H9 (cell line): Measurements from ENCODE around the gene ANKRD13A. TPM values are rescaled to one million over a fixed set of nuclear protein-coding genes. Genes with fewer than 3 reads are reported as not detected.

Experiments used
- DNase-seq: peaks from one replicate; pipeline ENCODE4 v3.0.0-alpha.2; 2017
- H2AFZ ChIP-seq: one replicate; pipeline ENCODE4 v1.6.1; 2013; ENCODE audit warnings: mild to moderate bottlenecking, low read length, control low read depth, moderate library complexity
- H2AK5ac ChIP-seq: 2 replicates; pipeline ENCODE4 v1.6.1; 2013; ENCODE audit warnings: low read length, control low read depth, mixed read lengths; ENCODE audit not compliant: insufficient read length
- H2BK120ac ChIP-seq: one replicate; pipeline ENCODE4 v1.6.1; 2013; ENCODE audit warnings: low read depth, mild to moderate bottlenecking, low read length, control low read depth, inconsistent platforms; ENCODE audit not compliant: poor library complexity, severe bottlenecking
- H2BK12ac ChIP-seq: 2 replicates; pipeline ENCODE4 v1.6.1; 2013; ENCODE audit warnings: low read length, control low read depth, mixed read lengths, low read depth; ENCODE audit not compliant: insufficient read length
- H2BK15ac ChIP-seq: 2 replicates; pipeline ENCODE4 v1.6.1; 2013; ENCODE audit warnings: low read depth, low read length, control low read depth
- H2BK20ac ChIP-seq: one replicate; pipeline ENCODE4 v1.6.1; 2013; ENCODE audit warnings: low read depth, mild to moderate bottlenecking, low read length, control low read depth, inconsistent platforms; ENCODE audit not compliant: poor library complexity, severe bottlenecking
- H2BK5ac ChIP-seq: 2 replicates; pipeline ENCODE4 v1.6.1; 2013; ENCODE audit warnings: low read length, control low read depth, mixed read lengths; ENCODE audit not compliant: insufficient read length
- H3K14ac ChIP-seq: 2 replicates; pipeline ENCODE4 v1.6.1; 2013; ENCODE audit warnings: low read length, control low read depth; ENCODE audit not compliant: insufficient read depth
- H3K18ac ChIP-seq: 2 replicates; pipeline ENCODE4 v1.6.1; 2013; ENCODE audit warnings: low read depth, mild to moderate bottlenecking, mixed read lengths, low read length, control low read depth; ENCODE audit not compliant: insufficient read length
- H3K23ac ChIP-seq: 2 replicates; pipeline ENCODE4 v1.6.1; 2013; ENCODE audit warnings: low read length, control low read depth, mixed read lengths, low read depth; ENCODE audit not compliant: insufficient read length
- H3K23me2 ChIP-seq: 2 replicates; pipeline ENCODE4 v1.6.1; 2013; ENCODE audit warnings: low read depth, mild to moderate bottlenecking, mixed read lengths, low read length, control low read depth; ENCODE audit not compliant: insufficient read length, poor library complexity, severe bottlenecking
- H3K27ac ChIP-seq: 2 replicates; pipeline ENCODE4 v1.5.1; 2013; ENCODE audit warnings: low read length, control low read depth, mixed read lengths, low read depth; ENCODE audit not compliant: insufficient read length
- H3K27me3 ChIP-seq: 2 replicates; pipeline ENCODE4 v1.6.1; 2013; ENCODE audit warnings: low read length, control low read depth, inconsistent platforms; ENCODE audit not compliant: insufficient read depth
- H3K4ac ChIP-seq: 2 replicates; pipeline ENCODE4 v1.6.1; 2013; ENCODE audit warnings: low read depth, mild to moderate bottlenecking, control low read depth, inconsistent platforms, low read length, moderate library complexity
- H3K4me1 ChIP-seq: 2 replicates; pipeline ENCODE4 v1.6.1; 2013; ENCODE audit warnings: low read length, control low read depth, inconsistent platforms; ENCODE audit not compliant: insufficient read depth
- H3K4me2 ChIP-seq: 2 replicates; pipeline ENCODE4 v1.6.1; 2013; ENCODE audit warnings: low read length, control low read depth, mixed read lengths; ENCODE audit not compliant: insufficient read length, insufficient read depth
- H3K56ac ChIP-seq: 2 replicates; pipeline ENCODE4 v1.6.1; 2013; ENCODE audit warnings: low read depth, mild to moderate bottlenecking, mixed read lengths, low read length, control low read depth; ENCODE audit not compliant: insufficient read length
- H3K79me1 ChIP-seq: 2 replicates; pipeline ENCODE4 v1.6.1; 2013; ENCODE audit warnings: low read depth, mild to moderate bottlenecking, moderate library complexity, low read length, control low read depth, inconsistent platforms; ENCODE audit not compliant: insufficient read depth, poor library complexity, severe bottlenecking
- H3K79me2 ChIP-seq: 2 replicates; pipeline ENCODE4 v1.6.1; 2013; ENCODE audit warnings: low read length, control low read depth, inconsistent platforms; ENCODE audit not compliant: insufficient read depth
- H3K9ac ChIP-seq: 2 replicates; pipeline ENCODE4 v1.6.1; 2013; ENCODE audit warnings: low read length, control low read depth, mixed read lengths; ENCODE audit not compliant: insufficient read length; ENCODE audit errors: extremely low read depth
- H3K9me3 ChIP-seq: one replicate; pipeline ENCODE4 v1.6.1; 2013; ENCODE audit warnings: low read depth, low read length, inconsistent platforms; ENCODE audit not compliant: control insufficient read depth
- H3T11ph ChIP-seq: one replicate; pipeline ENCODE4 v1.6.1; 2013; ENCODE audit warnings: mild to moderate bottlenecking, low read length, control low read depth, inconsistent platforms
- H4K20me1 ChIP-seq: one replicate; pipeline ENCODE4 v1.6.1; 2013; ENCODE audit not compliant: control insufficient read depth, insufficient read length, insufficient read depth
- H4K5ac ChIP-seq: 2 replicates; pipeline ENCODE4 v1.6.1; 2013; ENCODE audit warnings: low read depth, mild to moderate bottlenecking, mixed read lengths, low read length, control low read depth; ENCODE audit not compliant: insufficient read length
- H4K8ac ChIP-seq: replicated peaks from 2 replicates; pipeline ENCODE4 v1.6.1; 2013; ENCODE audit warnings: low read length, control low read depth, mixed read lengths, low read depth; ENCODE audit not compliant: insufficient read length
- H4K91ac ChIP-seq: 2 replicates; pipeline ENCODE4 v1.6.1; 2013; ENCODE audit warnings: low read depth, mild to moderate bottlenecking, moderate library complexity, mixed read lengths, low read length, control low read depth; ENCODE audit not compliant: insufficient read length
- H3K27ac Mint-ChIP-seq, 3 experiments: 2 replicates in 2 of 3; 3 replicates in 1 of 3; pipeline ENCODE4 v1.8.0; 2020 to 2021; ENCODE audit warnings: mixed read lengths in 3 of 3, mild to moderate bottlenecking in 1 of 3, moderate library complexity in 1 of 3
- H3K27me3 Mint-ChIP-seq: 2 replicates; pipeline ENCODE4 v1.8.0; 2021; ENCODE audit warnings: low read depth, mild to moderate bottlenecking, moderate library complexity, mixed read lengths
- H3K36me3 Mint-ChIP-seq, 3 experiments: 2 replicates in 2 of 3; 3 replicates in 1 of 3; pipeline ENCODE4 v1.8.0; 2020 to 2021; ENCODE audit warnings: low read depth in 3 of 3, mixed read lengths in 3 of 3; ENCODE audit not compliant: insufficient read depth in 1 of 3
- H3K4me1 Mint-ChIP-seq, 2 experiments: 2 replicates each; pipeline ENCODE4 v1.8.0; 2020; ENCODE audit warnings: mixed read lengths in 2 of 2
- H3K4me3 Mint-ChIP-seq, 2 experiments: 2 replicates in 1 of 2; 3 replicates in 1 of 2; pipeline ENCODE4 v1.8.0; 2020 to 2021; ENCODE audit warnings: mild to moderate bottlenecking in 2 of 2, mixed read lengths in 2 of 2, moderate library complexity in 1 of 2
- H3K9me3 Mint-ChIP-seq, 2 experiments: 2 replicates in 1 of 2; 3 replicates in 1 of 2; pipeline ENCODE4 v1.8.0; 2020; ENCODE audit warnings: mild to moderate bottlenecking in 2 of 2, mixed read lengths in 2 of 2, moderate library complexity in 1 of 2
- WGBS: extraction: QIAGEN DNeasy Blood & Tissue Kit; methylation state at CpG from one replicate; pipeline ENCODE4 v1.1.7; 2013; ENCODE audit warnings: missing lambda C conversion rate, low lambda C conversion rate, mixed read lengths; ENCODE audit not compliant: insufficient read length; ENCODE audit errors: extremely low coverage; 5-methylcytosine and 5-hydroxymethylcytosine counted together
- total RNA-seq: library from RNA; stranded (reverse); gene quantifications from 2 replicates; pipeline ENCODE4 v1.2.1, GENCODE V29; 2021
- TF ChIP-seq, protein P1 (sequence below): fragments of 200-600 bp; sonication (generic); conservative IDR thresholded peaks from 3 replicates; pipeline ENCODE4 v1.8.0; 2021; ENCODE audit warnings: antibody characterized with exemption, mild to moderate bottlenecking

Gene ANKRD13A
- total RNA-seq, 1 experiment from 2014 or later, result 18.0 TPM

DNA sequence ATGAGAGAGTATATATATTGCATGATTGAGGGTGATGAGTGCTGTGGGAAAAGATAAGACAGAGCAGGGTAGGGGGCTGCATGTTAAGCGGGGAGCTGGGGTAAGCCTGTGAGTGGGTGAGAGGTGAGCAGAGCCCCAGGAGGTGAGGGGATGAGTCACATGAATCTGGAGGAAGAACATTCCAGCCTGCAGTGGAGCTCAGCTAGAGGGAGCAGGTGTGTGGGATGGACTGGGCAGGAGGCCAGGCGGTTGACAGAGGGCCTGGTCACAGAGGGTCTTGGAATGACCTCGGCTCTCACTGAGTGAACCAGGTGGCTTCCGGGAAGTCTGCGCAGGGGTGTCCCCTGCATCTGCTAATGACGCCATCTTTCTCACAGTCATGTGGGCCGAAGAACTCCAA, 47.5 kb upstream of the ANKRD13A start:
- no peaks in the 10 kb centered on the region for H3K9me3 ChIP-seq
- H3K27ac ChIP-seq, result no peak overlapping the region
- Mint-ChIP-seq H3K9me3 (no peaks in the 10 kb centered on the region), H3K4me3 (no peak overlapping the region), H3K27ac (peak overlapping the region in 1 of 3 experiments; percentile 30; a peak in 3 of 7 replicates), H3K36me3 (peaks cover 9 to 56% (median 37%) of the 10 kb centered on the region in 3 experiments; a peak in 6 of 7 replicates), H3K27me3 (no peaks in the 10 kb centered on the region), H3K4me1 (peaks cover 19 to 23% of the 10 kb centered on the region in 2 experiments)
- no peak overlapping the region for H2BK120ac ChIP-seq
- no peak overlapping the region for H3K23ac ChIP-seq
- H3K56ac ChIP-seq, result no peak overlapping the region
- H2BK15ac ChIP-seq, result no peak overlapping the region
- H3K23me2 ChIP-seq, result no peaks in the 10 kb centered on the region
- H3K18ac ChIP-seq, result no peak overlapping the region
- TF ChIP-seq, protein P1, sequence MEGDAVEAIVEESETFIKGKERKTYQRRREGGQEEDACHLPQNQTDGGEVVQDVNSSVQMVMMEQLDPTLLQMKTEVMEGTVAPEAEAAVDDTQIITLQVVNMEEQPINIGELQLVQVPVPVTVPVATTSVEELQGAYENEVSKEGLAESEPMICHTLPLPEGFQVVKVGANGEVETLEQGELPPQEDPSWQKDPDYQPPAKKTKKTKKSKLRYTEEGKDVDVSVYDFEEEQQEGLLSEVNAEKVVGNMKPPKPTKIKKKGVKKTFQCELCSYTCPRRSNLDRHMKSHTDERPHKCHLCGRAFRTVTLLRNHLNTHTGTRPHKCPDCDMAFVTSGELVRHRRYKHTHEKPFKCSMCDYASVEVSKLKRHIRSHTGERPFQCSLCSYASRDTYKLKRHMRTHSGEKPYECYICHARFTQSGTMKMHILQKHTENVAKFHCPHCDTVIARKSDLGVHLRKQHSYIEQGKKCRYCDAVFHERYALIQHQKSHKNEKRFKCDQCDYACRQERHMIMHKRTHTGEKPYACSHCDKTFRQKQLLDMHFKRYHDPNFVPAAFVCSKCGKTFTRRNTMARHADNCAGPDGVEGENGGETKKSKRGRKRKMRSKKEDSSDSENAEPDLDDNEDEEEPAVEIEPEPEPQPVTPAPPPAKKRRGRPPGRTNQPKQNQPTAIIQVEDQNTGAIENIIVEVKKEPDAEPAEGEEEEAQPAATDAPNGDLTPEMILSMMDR, result no peak
- no peak overlapping the region for H4K91ac ChIP-seq
- H4K20me1 ChIP-seq, result peaks cover 4% of the 10 kb centered on the region
- H4K8ac ChIP-seq, result no peak overlapping the region
- H3K9ac ChIP-seq, result no peak overlapping the region
- no peak overlapping the region for H2BK5ac ChIP-seq
- H3K79me1 ChIP-seq, result no peaks in the 10 kb centered on the region
- H3K79me2 ChIP-seq, result no peaks in the 10 kb centered on the region
- peaks cover 3% of the 10 kb centered on the region; the same call in 1 of the 2 replicates for H3K4me1 ChIP-seq
- DNase-seq, result peak; percentile 61
- H3K4me2 ChIP-seq, result no peak overlapping the region
- no CpG with 5 or more reads among the region's 7 CpGs for WGBS
- no peak overlapping the region for H3K4ac ChIP-seq
- no peak overlapping the region for H3T11ph ChIP-seq
- H2AFZ ChIP-seq, result no peak overlapping the region
- H2AK5ac ChIP-seq, result no peak overlapping the region
- H3K27me3 ChIP-seq, result no peaks in the 10 kb centered on the region
- no peak overlapping the region for H3K14ac ChIP-seq
- H2BK20ac ChIP-seq, result no peak overlapping the region
- no peak overlapping the region for H2BK12ac ChIP-seq
- H4K5ac ChIP-seq, result no peak overlapping the region
